Activated CD8-positive, alpha-beta T cell treated with anti-CD3 and anti-CD28 coated beads for 36 hours (primary cell): ENCODE measurements around the gene ASB1. TPM values are rescaled to one million over a fixed set of nuclear protein-coding genes. Genes with fewer than 3 reads are reported as not detected.
A peak's percentile ranks its signal among the peaks of the same experiment; 100 is the strongest.

Experiments used
- ATAC-seq: fragments of 200-7000 bp; cut with Tn5 transposase; one replicate; pipeline ENCODE4 v1.10.0; 2021; ENCODE audit warnings: mild to moderate bottlenecking, moderate library complexity
- CTCF ChIA-PET: fragments of 350-600 bp; sonication (Branson Sonifier 250); formaldehyde crosslinking; loops from one replicate; lab custom pipeline; 2021; ENCODE audit warnings: antibody characterized with exemption; lab: Charles Lee
- POLR2A ChIA-PET: fragments of 350-600 bp; sonication (Branson Sonifier 250); formaldehyde crosslinking; loops from one replicate; lab custom pipeline; 2021; ENCODE audit warnings: antibody characterized with exemption; lab: Charles Lee
- DNase-seq: peaks from one replicate; pipeline ENCODE4 v3.0.0-alpha.2; 2020
- H3K27ac Mint-ChIP-seq: one replicate; pipeline ENCODE4 v1.8.0; 2021; ENCODE audit warnings: mild to moderate bottlenecking, mixed read lengths
- H3K27me3 Mint-ChIP-seq: one replicate; pipeline ENCODE4 v1.8.0; 2021; ENCODE audit warnings: mixed read lengths
- H3K36me3 Mint-ChIP-seq: one replicate; pipeline ENCODE4 v1.8.0; 2021; ENCODE audit warnings: low read depth, mixed read lengths
- H3K4me1 Mint-ChIP-seq: one replicate; pipeline ENCODE4 v1.8.0; 2021; ENCODE audit warnings: low read depth, mixed read lengths
- H3K4me3 Mint-ChIP-seq: one replicate; pipeline ENCODE4 v1.8.0; 2021; ENCODE audit warnings: mild to moderate bottlenecking, moderate library complexity, mixed read lengths
- H3K9me3 Mint-ChIP-seq: one replicate; pipeline ENCODE4 v1.8.0; 2021; ENCODE audit warnings: mixed read lengths
- CTCF ChIP-seq: fragments of 200-600 bp; IDR thresholded peaks from one replicate; pipeline ENCODE4 v1.8.0; 2022; ENCODE audit warnings: antibody characterized with exemption, mild to moderate bottlenecking
- intact Hi-C: fragments of 100-400 bp; cut with micrococcal nuclease; formaldehyde crosslinking; loops from one replicate; pipeline ENCODE4 v1.10.0; 2022
- total RNA-seq, 2 experiments: library from RNA; stranded (reverse); gene quantifications; one replicate each; pipeline ENCODE4 v1.2.3, GENCODE V29; 2021

The ASB1 gene, protein sequence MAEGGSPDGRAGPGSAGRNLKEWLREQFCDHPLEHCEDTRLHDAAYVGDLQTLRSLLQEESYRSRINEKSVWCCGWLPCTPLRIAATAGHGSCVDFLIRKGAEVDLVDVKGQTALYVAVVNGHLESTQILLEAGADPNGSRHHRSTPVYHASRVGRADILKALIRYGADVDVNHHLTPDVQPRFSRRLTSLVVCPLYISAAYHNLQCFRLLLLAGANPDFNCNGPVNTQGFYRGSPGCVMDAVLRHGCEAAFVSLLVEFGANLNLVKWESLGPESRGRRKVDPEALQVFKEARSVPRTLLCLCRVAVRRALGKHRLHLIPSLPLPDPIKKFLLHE
- total RNA-seq = 10 to 100 TPM; 39.8 to 48.1 TPM

DNA sequence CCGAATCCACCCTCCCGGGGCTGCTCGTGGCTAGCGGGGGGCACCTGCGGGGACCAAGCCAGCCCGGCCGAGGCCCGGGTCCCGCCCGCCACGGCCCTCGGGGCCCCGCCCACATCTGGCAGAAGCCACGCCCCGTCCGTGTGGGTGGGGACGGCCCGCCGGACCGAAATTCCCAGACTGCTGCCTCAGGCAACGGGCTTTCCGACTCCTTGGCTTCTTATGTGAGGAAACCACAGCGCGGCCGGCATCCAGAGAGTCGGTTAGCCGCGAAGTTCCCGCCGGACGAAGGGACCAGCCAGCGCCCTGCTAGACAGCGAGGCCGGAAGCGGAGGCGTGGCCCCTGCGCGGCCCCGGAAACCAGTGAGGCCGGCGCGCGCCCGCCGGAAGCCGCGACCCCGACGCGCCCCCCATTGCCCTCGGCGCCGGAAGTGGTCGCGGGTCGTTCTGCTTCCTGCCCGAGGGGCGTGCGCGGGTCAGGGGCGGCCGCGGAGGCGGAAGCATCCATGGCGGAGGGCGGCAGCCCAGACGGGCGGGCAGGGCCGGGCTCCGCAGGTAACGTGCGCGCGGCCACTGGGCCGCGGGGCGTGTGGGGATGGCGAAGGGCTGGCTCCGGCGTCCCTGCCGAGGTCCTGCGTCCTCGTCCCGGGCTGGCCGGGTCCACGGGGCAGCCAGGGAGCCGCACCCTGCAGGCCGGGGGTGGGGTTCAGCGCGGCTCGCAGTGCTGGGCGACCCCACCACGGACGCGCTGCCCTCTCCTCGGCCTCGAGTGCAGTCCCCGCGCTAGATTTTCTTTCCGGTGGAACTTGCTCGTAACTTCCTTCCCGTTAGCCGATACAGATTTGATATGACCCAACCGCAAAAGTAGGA, at the start of gene ASB1:
TSS of gene ASB1 (plus strand) at position 360 of the 867 bp plus-strand sequence. CDS start at position 504, 144 bp downstream.
- peaks cover 30% of the 10 kb centered on the region for H3K36me3 Mint-ChIP-seq
- H3K27me3 Mint-ChIP-seq = no peaks in the 10 kb centered on the region
- intact Hi-C loops = loop anchor here (10.0 kb wide), 1 partner anchor 52 kb away; no protein-coding TSS in a partner anchor
- peak; percentile 87 for DNase-seq
- peak within 1 kb of the TSS; percentile 89 for H3K4me3 Mint-ChIP-seq
- H3K4me1 Mint-ChIP-seq = peaks cover 39% of the 10 kb centered on the region
- peaks cover 5% of the 10 kb centered on the region for H3K9me3 Mint-ChIP-seq
- POLR2A ChIA-PET = interaction anchor here (0.8 to 2.6 kb wide), 3 partner anchors 12 to 138 kb away, joined by 3 to 19 read pairs (median 3); partner anchors contain the start of gene PER2
- CTCF ChIA-PET = interaction anchor here (0.6 to 2.3 kb wide), 3 partner anchors 10 to 164 kb away, joined by 3 to 7 read pairs (median 3); no protein-coding TSS in a partner anchor
- ATAC-seq = peak; percentile 85
- peak within 1 kb of the TSS; percentile 93 for H3K27ac Mint-ChIP-seq
- no peak for TF ChIP-seq CTCF

DNA sequence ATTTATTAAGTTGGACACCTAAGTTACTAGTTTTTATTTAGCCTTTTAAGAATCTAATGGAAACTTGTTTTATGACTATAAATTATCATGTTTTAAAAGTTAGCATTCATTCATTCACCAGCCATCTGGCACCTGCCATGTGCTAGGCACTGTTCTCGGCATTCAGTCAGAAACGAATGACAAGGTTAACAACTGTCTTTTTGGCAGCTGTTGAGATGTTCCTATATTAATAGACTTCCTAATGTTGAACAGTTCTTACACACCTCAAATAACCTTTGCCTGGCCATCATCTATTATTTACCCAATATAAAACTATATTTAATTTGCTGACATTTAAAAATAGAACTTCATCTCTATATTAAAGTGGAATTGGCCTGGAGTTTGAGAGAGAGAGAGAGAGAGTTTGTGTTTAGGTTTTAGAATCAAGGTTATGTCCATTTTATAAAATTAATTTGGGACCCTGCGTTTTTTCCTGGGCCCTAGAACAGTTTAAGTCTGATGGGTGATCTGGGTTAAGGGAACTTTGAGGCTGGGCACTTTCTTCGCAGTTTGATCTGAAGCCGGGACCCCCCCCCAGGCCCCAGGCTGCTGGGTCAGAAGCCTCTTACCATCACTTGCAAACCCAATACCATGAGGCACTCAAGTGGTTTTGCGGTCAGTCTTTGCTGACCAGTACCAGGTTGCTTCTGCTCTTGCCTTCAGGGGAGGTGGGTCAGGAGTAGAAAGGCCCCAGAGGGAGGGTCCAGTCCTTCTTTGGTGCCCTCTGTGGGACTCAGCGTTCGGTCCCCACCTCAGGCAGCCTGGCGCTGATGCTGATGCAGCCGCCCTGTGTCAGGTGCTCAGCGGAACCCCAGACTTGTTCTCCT, 48.3 kb upstream of the ASB1 start:
- Mint-ChIP-seq H3K27me3 (no peaks in the 10 kb centered on the region), H3K9me3 (no peaks in the 10 kb centered on the region), H3K27ac (no peak overlapping the region), H3K36me3 (peaks cover 2% of the 10 kb centered on the region), H3K4me3 (no peak overlapping the region), H3K4me1 (peaks cover 31% of the 10 kb centered on the region)
- ChIA-PET CTCF (interaction anchor here (0.9 to 3.5 kb wide), 5 partner anchors 8 to 136 kb away, joined by 3 to 19 read pairs (median 4); no protein-coding TSS in a partner anchor), POLR2A (no interaction called here)
- intact Hi-C loops = loop anchor here (10.0 kb wide), 2 partner anchors 46 to 406 kb away; partner anchors contain the start of gene ASB1
- peak; percentile 22 for ATAC-seq
- no peak for TF ChIP-seq CTCF
- peak; percentile 32 for DNase-seq

DNA sequence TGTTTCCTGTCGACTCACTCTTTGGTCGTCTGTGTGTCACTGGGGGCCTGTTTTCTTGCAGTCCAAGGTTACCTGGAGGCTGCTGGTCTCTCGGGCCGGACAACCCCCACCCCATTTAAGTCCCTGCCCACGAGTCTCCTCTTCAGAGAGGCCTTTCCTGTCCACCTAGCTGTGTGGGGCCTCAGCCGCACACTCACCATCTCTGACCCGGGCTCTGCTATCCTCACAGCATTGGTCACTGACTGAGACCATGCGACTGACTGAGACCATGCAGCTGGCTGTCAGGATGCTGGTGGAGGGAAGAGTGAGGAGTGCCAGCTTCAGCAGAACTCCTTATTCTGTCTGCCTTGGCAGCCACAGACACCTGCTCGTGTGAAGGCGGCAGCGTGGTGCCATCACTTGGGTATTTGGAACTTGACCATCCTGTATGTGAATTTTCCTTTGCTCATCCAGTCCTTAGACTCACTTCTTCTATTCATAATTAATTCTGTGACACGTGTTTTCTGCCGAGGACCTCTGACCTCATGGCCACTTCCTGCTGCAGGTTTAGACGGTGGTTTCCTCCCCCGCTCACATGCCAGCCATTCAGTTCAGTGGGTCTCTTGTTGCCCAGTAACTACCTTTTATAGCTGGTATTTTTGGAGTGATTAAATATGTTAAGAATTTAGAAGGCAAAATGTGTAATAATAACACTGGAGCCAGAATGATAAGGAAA, 47.5 kb upstream of the ASB1 start:
- no peaks in the 10 kb centered on the region for H3K9me3 Mint-ChIP-seq
- no peaks in the 10 kb centered on the region for H3K27me3 Mint-ChIP-seq
- no peak for TF ChIP-seq CTCF
- ChIA-PET CTCF (interaction anchor here (1.5 to 3.5 kb wide), 2 partner anchors 9 to 22 kb away, joined by 4 to 19 read pairs; no protein-coding TSS in a partner anchor), POLR2A (no interaction called here)
- H3K4me1 Mint-ChIP-seq = peaks cover 31% of the 10 kb centered on the region
- intact Hi-C loops = loop anchor here (10.0 kb wide), 2 partner anchors 46 to 406 kb away; partner anchors contain the start of gene ASB1
- DNase-seq (peak; percentile 74), ATAC-seq (peak; percentile 78)
- H3K27ac Mint-ChIP-seq = peak overlapping the region; percentile 66
- H3K4me3 Mint-ChIP-seq = no peak overlapping the region
- H3K36me3 Mint-ChIP-seq = peaks cover 2% of the 10 kb centered on the region

DNA sequence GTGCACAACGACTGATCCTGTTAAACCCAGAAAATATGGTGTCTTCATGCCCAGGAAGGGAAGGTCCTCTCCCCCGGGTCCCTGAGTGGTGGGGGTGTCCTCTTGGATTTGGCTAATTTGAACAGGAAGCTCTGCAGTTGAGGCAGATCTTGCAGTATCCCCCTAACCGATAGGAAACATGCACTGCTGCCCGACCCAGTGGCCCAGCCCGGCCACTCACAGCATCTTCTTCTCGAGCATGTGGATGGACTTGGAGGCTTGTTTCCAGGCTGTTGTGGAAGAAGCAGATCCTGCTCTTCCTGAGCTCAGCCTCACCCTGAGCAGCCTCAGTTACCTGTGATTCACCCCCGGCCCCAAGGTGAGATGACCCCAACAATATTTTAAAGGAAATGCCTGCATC, 46.4 kb upstream of the ASB1 start:
- Mint-ChIP-seq H3K27ac (no peak overlapping the region), H3K4me1 (peaks cover 31% of the 10 kb centered on the region), H3K4me3 (no peak overlapping the region), H3K9me3 (no peaks in the 10 kb centered on the region), H3K36me3 (peaks cover 2% of the 10 kb centered on the region), H3K27me3 (no peaks in the 10 kb centered on the region)
- ChIA-PET CTCF (interaction anchor here (1.5 to 3.5 kb wide), 2 partner anchors 10 to 23 kb away, joined by 4 to 19 read pairs; no protein-coding TSS in a partner anchor), POLR2A (interaction anchor here (1.5 kb wide), 1 partner anchor 10 kb away, joined by 4 read pairs; no protein-coding TSS in a partner anchor)
- intact Hi-C loops = no loop called here
- ATAC-seq = no peak
- DNase-seq = no peak
- no peak for TF ChIP-seq CTCF
